ENCODE measurements around the gene SHQ1. TPM values are rescaled to one million over a fixed set of nuclear protein-coding genes. Genes with fewer than 3 reads are reported as not detected.
"Not testable (repeated sequence)": the region's sequence is repeated elsewhere in the genome, so short reads cannot be mapped to it uniquely, and the experiment has no call there.

The SHQ1 gene
- total and polyA plus RNA-seq, 7 donors = 7.9 to 17.4 (median 9.6) TPM

- intact Hi-C loops (cut with DNase I) = no loop called here
- DNase-seq = no peak
- no peaks in the 10 kb centered on the region for H3K36me3 ChIP-seq
- no peaks in the 10 kb centered on the region for H3K4me1 ChIP-seq
- no peak for TF ChIP-seq CTCF (IDR thresholded peaks at IDR 0.05)
- no peak for TF ChIP-seq POLR2A (IDR thresholded peaks at IDR 0.05)
- TF ChIP-seq EP300 (IDR thresholded peaks at IDR 0.05) = no peak
- no peak for TF ChIP-seq POLR2AphosphoS5 (IDR thresholded peaks at IDR 0.05)
- no peak overlapping the region for H3K27ac ChIP-seq
- H3K4me3 ChIP-seq = no peak overlapping the region
- H3K27me3 ChIP-seq = no peaks in the 10 kb centered on the region
- WGBS, 2 donors = 31 to 60% methylated on average over 8 of the region's 8 CpGs
- H3K9me3 ChIP-seq = no peaks in the 10 kb centered on the region
These were observed 125.1 kb downstream of the SHQ1 start for GRCh38 chr3:72722930-72723726.

GRCh38 chr3:72721683-72722381 lies 126.4 kb downstream of the SHQ1 start:
- intact Hi-C loops (cut with DNase I) = no loop called here
- WGBS, 2 donors = 70 to 86% methylated on average over 7 of the region's 7 CpGs
- no peaks in the 10 kb centered on the region for H3K4me1 ChIP-seq
- no peak overlapping the region for H3K27ac ChIP-seq
- no peak overlapping the region for H3K4me3 ChIP-seq
- H3K27me3 ChIP-seq = no peaks in the 10 kb centered on the region
- no peaks in the 10 kb centered on the region for H3K9me3 ChIP-seq
- TF ChIP-seq CTCF (IDR thresholded peaks at IDR 0.05) (no peak), EP300 (IDR thresholded peaks at IDR 0.05) (no peak), POLR2AphosphoS5 (IDR thresholded peaks at IDR 0.05) (no peak), POLR2A (IDR thresholded peaks at IDR 0.05) (no peak)
- H3K36me3 ChIP-seq = no peaks in the 10 kb centered on the region
- no peak for DNase-seq

GRCh38 chr3:72720566-72720965 lies 127.7 kb downstream of the SHQ1 start:
- TF ChIP-seq CTCF (IDR thresholded peaks at IDR 0.05) (no peak), POLR2A (IDR thresholded peaks at IDR 0.05) (no peak), EP300 (IDR thresholded peaks at IDR 0.05) (no peak), POLR2AphosphoS5 (IDR thresholded peaks at IDR 0.05) (no peak)
- Histone ChIP-seq H3K4me1 (no peaks in the 10 kb centered on the region), H3K4me3 (no peak overlapping the region), H3K27ac (no peak overlapping the region), H3K9me3 (peaks cover 0 to 8% (median 2%) of the 10 kb centered on the region in 4 donors), H3K27me3 (no peaks in the 10 kb centered on the region), H3K36me3 (no peaks in the 10 kb centered on the region)
- no peak for DNase-seq
- intact Hi-C loops (cut with DNase I) = no loop called here
- 96 to 98% methylated on average over 2 of the region's 2 CpGs for WGBS, 2 donors

- H3K4me1 ChIP-seq = no peaks in the 10 kb centered on the region
- no peak for TF ChIP-seq CTCF (IDR thresholded peaks at IDR 0.05)
- no peak for TF ChIP-seq POLR2AphosphoS5 (IDR thresholded peaks at IDR 0.05)
- H3K27ac ChIP-seq = no peak overlapping the region
- no peaks in the 10 kb centered on the region for H3K27me3 ChIP-seq
- no peaks in the 10 kb centered on the region for H3K36me3 ChIP-seq
- H3K4me3 ChIP-seq = no peak overlapping the region
- intact Hi-C loops (cut with DNase I) = no loop called here
- H3K9me3 ChIP-seq = peaks cover 0 to 8% (median 4%) of the 10 kb centered on the region in 4 donors
- no peak for DNase-seq
These were observed 129.1 kb downstream of the SHQ1 start for GRCh38 chr3:72719137-72719536.

- H3K36me3 ChIP-seq; intact Hi-C loops (cut with DNase I); H3K4me1 ChIP-seq; H3K4me3 ChIP-seq; H3K9me3 ChIP-seq; H3K27ac ChIP-seq; H3K27me3 ChIP-seq; DNase-seq: not testable (repeated sequence)
- 86 to 94% methylated on average over 2 of the region's 3 CpGs for WGBS, 2 donors
These were observed 134.1 kb downstream of the SHQ1 start for GRCh38 chr3:72714135-72714534.

GRCh38 chr3:72710471-72710870 lies 137.8 kb downstream of the SHQ1 start:
- H3K4me3 ChIP-seq; H3K27me3 ChIP-seq; DNase-seq; intact Hi-C loops (cut with DNase I); H3K36me3 ChIP-seq; H3K4me1 ChIP-seq; H3K27ac ChIP-seq; H3K9me3 ChIP-seq: not testable (repeated sequence)
- 93 to 94% methylated on average over 4 of the region's 4 CpGs for WGBS, 2 donors

All from sigmoid colon (tissue), 7 donors.